Mesodermal cell (in vitro differentiated cells): ENCODE measurements around the gene CEP112.

Experiments used
- H3K27ac ChIP-seq: 2 replicates; pipeline ENCODE4 v1.7.0; 2013; ENCODE audit warnings: mild to moderate bottlenecking, low read depth, low read length, moderate library complexity; ENCODE audit not compliant: severe bottlenecking
- H3K36me3 ChIP-seq: 2 replicates; pipeline ENCODE4 v1.7.1; 2013; ENCODE audit warnings: mild to moderate bottlenecking, low read length, moderate library complexity; ENCODE audit not compliant: control insufficient read depth, insufficient read depth
- H3K4me1 ChIP-seq: one replicate; pipeline ENCODE4 v1.7.1; 2013; ENCODE audit warnings: mild to moderate bottlenecking, low read length; ENCODE audit not compliant: insufficient read depth, control insufficient read depth, poor library complexity, severe bottlenecking
- H3K4me3 ChIP-seq: 2 replicates; pipeline ENCODE4 v1.7.0; 2013; ENCODE audit warnings: low read length, control low read depth, mild to moderate bottlenecking; ENCODE audit not compliant: insufficient read depth, poor library complexity, severe bottlenecking; ENCODE audit errors: extremely low read depth
- H3K9me3 ChIP-seq: 2 replicates; pipeline ENCODE4 v1.7.1; 2013; ENCODE audit warnings: mild to moderate bottlenecking, low read length, moderate library complexity; ENCODE audit not compliant: control insufficient read depth
- WGBS, 2 experiments: methylation state at CpG; one replicate each; pipeline ENCODE4 v1.1.5; 2013; ENCODE audit warnings: missing lambda C conversion rate in 2 of 2; ENCODE audit not compliant: insufficient coverage in 2 of 2; 5-methylcytosine and 5-hydroxymethylcytosine counted together

CEP112 gene

DNA sequence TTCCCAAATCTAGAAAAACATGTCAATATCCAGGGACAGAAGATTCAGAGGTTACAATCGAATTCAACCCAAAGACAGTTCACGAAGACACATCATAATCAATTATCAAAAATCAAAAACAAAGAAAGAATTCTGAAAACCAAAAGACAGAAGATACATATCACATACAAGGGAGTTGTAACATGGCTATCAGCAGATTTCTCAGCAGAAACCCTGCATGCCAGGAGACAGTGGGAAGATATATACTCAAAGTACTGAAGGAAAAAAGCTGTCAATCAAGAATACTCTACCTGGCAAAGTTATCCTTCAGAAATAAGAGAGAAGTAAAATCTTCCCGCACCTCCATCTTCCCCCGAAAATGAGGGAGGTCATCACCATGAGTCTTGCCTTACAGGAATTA, 258.6 kb downstream of the CEP112 start:
- WGBS, 2 experiments: 71% methylated on average over 2 of the region's 4 CpGs; no CpG with 5 or more reads in 1 of the 2 experiments
- Histone ChIP-seq H3K4me1 (no peaks in the 10 kb centered on the region), H3K9me3 (no peaks in the 10 kb centered on the region), H3K4me3 (no peak overlapping the region), H3K36me3 (no peaks in the 10 kb centered on the region), H3K27ac (no peak overlapping the region)

GRCh38 chr17:65931246-65932149, 260.4 kb downstream of the CEP112 start:
- Histone ChIP-seq H3K4me1 (no peaks in the 10 kb centered on the region), H3K36me3 (peaks cover 6% of the 10 kb centered on the region), H3K9me3 (no peaks in the 10 kb centered on the region), H3K27ac (no peak overlapping the region), H3K4me3 (no peak overlapping the region)
- WGBS, 2 experiments: 93 to 100% methylated on average over 1 to 3 of the region's 3 CpGs

- WGBS, 2 experiments: 67% methylated on average over 1 of the region's 2 CpGs; no CpG with 5 or more reads in 1 of the 2 experiments
- H3K9me3 ChIP-seq: no peaks in the 10 kb centered on the region
- H3K4me3 ChIP-seq: no peak overlapping the region
- no peaks in the 10 kb centered on the region for H3K4me1 ChIP-seq
- no peak overlapping the region for H3K27ac ChIP-seq
- peaks cover 15% of the 10 kb centered on the region for H3K36me3 ChIP-seq
Measured at GRCh38 chr17:65930140-65930730, 261.7 kb downstream of the CEP112 start.

DNA sequence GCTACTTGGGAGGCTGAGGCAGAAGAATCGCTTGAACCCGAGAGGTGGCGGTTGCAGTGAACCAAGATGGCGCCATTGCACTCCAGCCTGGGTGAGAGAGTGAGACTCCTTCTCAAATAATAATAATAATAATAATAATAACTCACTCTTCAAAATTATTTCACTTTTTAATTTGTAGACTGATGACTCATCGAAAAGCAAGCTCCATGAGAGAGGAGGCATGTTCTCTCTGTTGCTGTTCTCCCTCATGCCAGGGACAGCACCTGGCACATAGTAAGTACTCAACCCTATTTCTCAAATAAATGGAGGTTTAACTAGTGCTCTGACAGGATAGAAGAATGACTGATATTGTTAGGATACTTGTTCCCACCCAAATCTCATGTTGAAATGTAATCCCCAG, 265.3 kb downstream of the CEP112 start:
- H3K4me3 ChIP-seq: no peak overlapping the region

DNA sequence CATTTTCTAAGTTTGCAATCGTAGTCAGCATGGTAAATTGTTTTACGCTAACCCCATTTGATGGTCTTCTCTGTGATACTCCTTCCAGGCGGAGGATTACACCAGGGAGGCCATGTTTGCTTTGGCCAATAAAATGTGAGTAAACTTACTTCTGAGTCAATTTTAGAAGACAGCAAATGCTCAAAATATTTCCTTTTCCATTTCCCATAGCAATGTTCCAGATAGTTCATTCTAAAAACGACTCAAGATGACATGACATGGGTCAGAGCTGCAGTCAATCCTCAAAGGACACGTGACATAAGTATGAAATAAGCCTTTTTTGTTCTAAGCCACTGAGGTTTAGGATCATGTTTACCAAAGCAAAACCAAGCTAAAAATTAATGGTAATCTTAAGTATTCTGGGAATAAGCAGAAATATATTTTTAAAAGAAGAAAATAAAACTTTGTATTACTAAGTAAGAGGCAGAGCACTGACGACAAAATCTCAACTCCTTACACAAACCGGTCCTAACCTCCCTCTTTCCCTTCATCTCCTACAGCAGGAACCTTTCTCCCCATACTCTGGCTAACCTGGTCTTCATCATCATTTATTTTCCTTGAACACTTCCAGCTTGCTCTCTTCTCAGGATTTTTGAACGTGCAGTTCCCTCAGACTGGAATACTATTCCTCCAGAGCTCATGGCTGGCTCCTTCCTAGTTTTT, 266.2 kb downstream of the CEP112 start:
- Histone ChIP-seq H3K36me3 (peaks cover 15% of the 10 kb centered on the region), H3K27ac (no peak overlapping the region), H3K9me3 (no peaks in the 10 kb centered on the region), H3K4me3 (no peak overlapping the region), H3K4me1 (peaks cover 3% of the 10 kb centered on the region)
- WGBS, 2 experiments: 74 to 95% methylated on average over 5 to 6 of the region's 8 CpGs

More for the DNA sequence above, 265.3 kb downstream of the CEP112 start:
- Histone ChIP-seq H3K27ac (no peak overlapping the region), H3K36me3 (peaks cover 15% of the 10 kb centered on the region), H3K4me1 (no peaks in the 10 kb centered on the region), H3K9me3 (no peaks in the 10 kb centered on the region)
- no CpG with 5 or more reads among the region's 5 CpGs for WGBS, 2 experiments

DNA sequence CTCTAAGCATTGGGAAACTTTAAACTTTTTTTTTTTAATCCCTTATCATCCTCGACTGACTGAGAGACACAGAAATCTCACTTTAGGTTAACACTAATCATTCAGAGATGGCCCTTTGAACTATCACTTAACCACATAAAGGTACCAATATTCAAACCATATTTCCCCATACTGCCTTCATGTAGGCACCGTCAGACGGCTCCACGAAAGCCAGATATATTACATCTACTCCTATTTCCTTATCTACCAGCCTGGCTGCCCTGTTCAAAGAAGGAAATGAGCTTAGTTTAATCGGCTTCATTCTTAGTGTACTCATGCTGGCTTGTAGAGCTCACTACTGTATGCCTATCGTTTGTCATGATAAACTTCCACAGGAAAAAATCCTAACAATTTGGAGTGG, 270.9 kb downstream of the CEP112 start:
- peaks cover 8% of the 10 kb centered on the region for H3K36me3 ChIP-seq
- H3K27ac ChIP-seq: no peak overlapping the region
- no peak overlapping the region for H3K4me3 ChIP-seq
- H3K9me3 ChIP-seq: no peaks in the 10 kb centered on the region
- peaks cover 10% of the 10 kb centered on the region for H3K4me1 ChIP-seq
- WGBS, 2 experiments: 81 to 82% methylated on average over 2 to 6 of the region's 6 CpGs

DNA sequence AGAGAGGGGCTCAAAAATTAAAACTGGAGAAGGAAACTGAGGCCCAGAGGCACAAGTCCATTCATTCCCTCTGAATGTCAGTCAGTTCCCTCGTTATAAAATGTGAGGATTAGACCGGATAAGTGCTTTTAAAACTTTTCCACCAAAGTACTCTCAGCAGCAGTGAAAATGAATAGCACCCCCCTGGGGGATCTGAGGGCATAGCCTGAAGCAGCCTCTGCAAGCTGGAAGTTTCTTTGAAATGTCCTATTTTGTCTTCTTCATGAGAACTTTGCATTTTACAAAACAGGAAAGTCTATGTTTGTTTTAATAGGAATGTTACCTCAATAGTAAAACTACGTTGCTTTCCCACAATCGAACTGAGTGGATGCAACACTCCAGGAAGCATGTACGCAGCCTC, 273.0 kb downstream of the CEP112 start:
- Histone ChIP-seq H3K36me3 (no peaks in the 10 kb centered on the region), H3K4me1 (peaks cover 10% of the 10 kb centered on the region), H3K9me3 (no peaks in the 10 kb centered on the region), H3K4me3 (no peak overlapping the region), H3K27ac (peak overlapping the region; percentile 42)
- WGBS, 2 experiments: 71 to 90% methylated on average over 1 to 2 of the region's 5 CpGs

GRCh38 chr17:65918500-65918899, 273.4 kb downstream of the CEP112 start:
- WGBS, 2 experiments: no CpG with 5 or more reads among the region's 1 CpG
- Histone ChIP-seq H3K9me3 (no peaks in the 10 kb centered on the region), H3K4me3 (no peak overlapping the region), H3K27ac (peak overlapping the region; percentile 42), H3K36me3 (no peaks in the 10 kb centered on the region), H3K4me1 (peaks cover 10% of the 10 kb centered on the region)

DNA sequence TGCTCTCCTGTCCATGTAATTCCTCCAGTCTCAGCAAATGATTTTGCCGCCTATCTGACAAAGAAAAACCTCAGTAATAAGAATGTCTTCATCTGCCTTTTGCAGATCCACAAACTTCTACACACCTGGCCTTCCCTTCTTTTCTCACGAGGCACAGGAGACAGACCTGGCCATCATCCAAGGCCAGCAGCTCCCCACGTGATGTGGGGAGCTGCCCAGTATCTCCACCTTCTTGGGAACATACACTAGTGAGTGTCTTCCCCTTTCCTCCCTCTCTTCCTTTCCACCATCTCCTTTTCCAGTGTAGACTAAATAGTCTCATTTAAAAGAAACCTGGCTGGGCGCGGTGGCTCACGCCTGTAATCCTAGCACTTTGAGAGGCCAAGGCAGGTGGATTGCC, 274.4 kb downstream of the CEP112 start:
- Histone ChIP-seq H3K4me1 (peaks cover 10% of the 10 kb centered on the region), H3K9me3 (no peaks in the 10 kb centered on the region), H3K4me3 (no peak overlapping the region), H3K27ac (no peak overlapping the region), H3K36me3 (no peaks in the 10 kb centered on the region)
- 96 to 100% methylated on average over 3 to 6 of the region's 6 CpGs for WGBS, 2 experiments

DNA sequence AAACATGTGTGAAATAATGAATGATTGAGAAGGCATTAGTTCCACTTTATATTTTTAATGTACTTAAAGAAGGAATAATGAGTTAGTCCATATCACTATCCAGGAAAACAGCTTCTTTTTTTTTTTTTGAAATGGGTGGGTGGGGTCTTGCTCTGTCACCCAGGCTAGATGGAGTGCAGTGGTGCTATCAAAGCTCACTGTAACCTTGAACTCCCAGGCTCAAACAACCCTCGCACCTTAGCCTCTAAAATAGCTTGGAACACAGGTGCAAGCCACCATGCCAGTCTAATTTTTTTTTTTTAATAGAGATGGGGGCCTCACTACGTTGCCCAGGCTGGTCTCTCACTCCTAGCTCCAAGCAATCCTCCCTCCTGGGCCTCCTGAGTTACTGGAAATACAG, 275.5 kb downstream of the CEP112 start:
- H3K9me3 ChIP-seq: no peaks in the 10 kb centered on the region
- 93% methylated on average over 2 of the region's 2 CpGs; no CpG with 5 or more reads in 1 of the 2 experiments for WGBS, 2 experiments
- peaks cover 10% of the 10 kb centered on the region for H3K4me1 ChIP-seq
- no peak overlapping the region for H3K27ac ChIP-seq
- no peaks in the 10 kb centered on the region for H3K36me3 ChIP-seq
- no peak overlapping the region for H3K4me3 ChIP-seq
